DND-41 (cell line): Measurements from ENCODE around the gene G6PD.
"Not testable (repeated sequence)": the region's sequence is repeated elsewhere in the genome, so short reads cannot be mapped to it uniquely, and the experiment has no call there.

Source experiments
- ATAC-seq: fragments of 200-7000 bp; cut with Tn5 transposase; 3 replicates; pipeline ENCODE4 v1.9.1; 2021; ENCODE audit warnings: low read depth; ENCODE audit not compliant: insufficient read depth
- DNase-seq: peaks from one replicate; pipeline ENCODE4 v3.0.0-alpha.2; 2020
- H2AFZ ChIP-seq: 2 replicates; pipeline ENCODE4 v1.6.0; 2012; ENCODE audit warnings: low read depth, low read length
- H3K27ac ChIP-seq: 2 replicates; pipeline ENCODE4 v1.5.1; 2012; ENCODE audit warnings: low read length, inconsistent platforms
- H3K27me3 ChIP-seq: fragments of 200-600 bp; sonication (generic); 2 replicates; pipeline ENCODE4 v1.6.0; 2012; ENCODE audit warnings: low read length, mild to moderate bottlenecking, inconsistent platforms; ENCODE audit not compliant: insufficient read depth, poor library complexity
- H3K36me3 ChIP-seq: 2 replicates; pipeline ENCODE4 v1.5.1; 2012; ENCODE audit warnings: low read length, inconsistent platforms; ENCODE audit not compliant: insufficient read depth
- H3K4me1 ChIP-seq: 2 replicates; pipeline ENCODE4 v1.5.1; 2012; ENCODE audit warnings: mild to moderate bottlenecking, low read length; ENCODE audit not compliant: insufficient read depth
- H3K4me2 ChIP-seq: 2 replicates; pipeline ENCODE4 v1.6.0; 2012; ENCODE audit warnings: mild to moderate bottlenecking, moderate library complexity, low read length, inconsistent platforms; ENCODE audit not compliant: insufficient read depth
- H3K4me3 ChIP-seq, 2 experiments: fragments of 200-600 bp in 1 of 2; shearing (Covaris generic) in 1 of 2; 2 replicates each; pipeline ENCODE4 v1.5.1; 2012 to 2016; ENCODE audit warnings: inconsistent platforms in 2 of 2, low read length in 2 of 2, mild to moderate bottlenecking in 2 of 2, low read depth in 1 of 2, moderate library complexity in 1 of 2
- H3K79me2 ChIP-seq: 2 replicates; pipeline ENCODE4 v1.6.0; 2012; ENCODE audit warnings: low read length, inconsistent platforms; ENCODE audit not compliant: insufficient read depth
- H3K9ac ChIP-seq: 2 replicates; pipeline ENCODE4 v1.6.0; 2012; ENCODE audit warnings: low read depth, mild to moderate bottlenecking, inconsistent platforms, low read length, moderate library complexity
- H3K9me3 ChIP-seq: 2 replicates; pipeline ENCODE4 v1.5.1; 2012; ENCODE audit warnings: low read length, moderate library complexity, mild to moderate bottlenecking, inconsistent platforms; ENCODE audit not compliant: insufficient read depth, severe bottlenecking
- H4K20me1 ChIP-seq: 2 replicates; pipeline ENCODE4 v1.6.0; 2012; ENCODE audit warnings: low read length; ENCODE audit not compliant: insufficient read depth
- CTCF ChIP-seq: IDR thresholded peaks from 2 replicates; pipeline ENCODE4 v1.5.1; 2012; ENCODE audit warnings: borderline replicate concordance, low read length, moderate library complexity, mild to moderate bottlenecking; ENCODE audit not compliant: poor library complexity, severe bottlenecking; ENCODE audit errors: extremely low read depth
- EZH2 ChIP-seq: IDR thresholded peaks from 3 replicates; pipeline ENCODE4 v1.6.1; 2012; ENCODE audit warnings: borderline replicate concordance, low read depth, mild to moderate bottlenecking, moderate library complexity, low read length, inconsistent platforms; ENCODE audit not compliant: severe bottlenecking

The G6PD gene

GRCh38 chrX:154506483-154507332, 39.9 kb downstream of the G6PD start:
- no peak overlapping the region for H3K4me3 ChIP-seq
- no peaks in the 10 kb centered on the region for H4K20me1 ChIP-seq
- H3K36me3 ChIP-seq = peaks cover 22% of the 10 kb centered on the region
- ATAC-seq (no peak), DNase-seq (no peak)
- no peak overlapping the region for H3K9ac ChIP-seq
- no peak for TF ChIP-seq EZH2
- TF ChIP-seq CTCF = no peak
- H3K9me3 ChIP-seq = no peaks in the 10 kb centered on the region
- no peaks in the 10 kb centered on the region for H3K27me3 ChIP-seq
- no peak overlapping the region for H3K4me2 ChIP-seq
- no peak overlapping the region for H2AFZ ChIP-seq
- peaks cover 2% of the 10 kb centered on the region; the same call in 1 of the 2 replicates for H3K4me1 ChIP-seq
- H3K27ac ChIP-seq = no peak overlapping the region
- H3K79me2 ChIP-seq = no peaks in the 10 kb centered on the region

- Histone ChIP-seq H4K20me1 (no peaks in the 10 kb centered on the region), H3K9me3 (no peaks in the 10 kb centered on the region), H3K9ac (no peak overlapping the region), H3K4me3 (no peak overlapping the region), H3K79me2 (no peaks in the 10 kb centered on the region), H3K36me3 (peaks cover 22% of the 10 kb centered on the region), H3K4me1 (no peaks in the 10 kb centered on the region), H2AFZ (no peak overlapping the region), H3K27me3 (no peaks in the 10 kb centered on the region), H3K4me2 (no peak overlapping the region), H3K27ac (no peak overlapping the region)
- TF ChIP-seq CTCF (no peak), EZH2 (no peak)
- ATAC-seq = no peak
- no peak for DNase-seq
These were observed 40.9 kb downstream of the G6PD start for GRCh38 chrX:154505734-154506133.

- Histone ChIP-seq H3K79me2 (no peaks in the 10 kb centered on the region), H3K27ac (no peak overlapping the region), H3K9ac (no peak overlapping the region), H3K4me2 (no peak overlapping the region), H4K20me1 (no peaks in the 10 kb centered on the region), H3K27me3 (no peaks in the 10 kb centered on the region), H2AFZ (no peak overlapping the region), H3K4me3 (no peak overlapping the region), H3K9me3 (no peaks in the 10 kb centered on the region), H3K36me3 (peaks cover 19% of the 10 kb centered on the region; the same call in 1 of the 2 replicates), H3K4me1 (no peaks in the 10 kb centered on the region)
- ATAC-seq (no peak), DNase-seq (no peak)
- TF ChIP-seq CTCF (no peak), EZH2 (no peak)
These were observed 43.7 kb downstream of the G6PD start for GRCh38 chrX:154502989-154503388.

GRCh38 chrX:154502098-154502497, 44.5 kb downstream of the G6PD start:
- no peak for DNase-seq
- TF ChIP-seq EZH2 (no peak), CTCF (no peak)
- Histone ChIP-seq H3K9ac (no peak overlapping the region), H3K79me2 (no peaks in the 10 kb centered on the region), H3K4me1 (no peaks in the 10 kb centered on the region), H3K27ac (no peak overlapping the region), H3K9me3 (no peaks in the 10 kb centered on the region), H2AFZ (no peak overlapping the region), H4K20me1 (no peaks in the 10 kb centered on the region), H3K4me2 (no peak overlapping the region), H3K36me3 (peaks cover 17% of the 10 kb centered on the region; the same call in 1 of the 2 replicates), H3K27me3 (no peaks in the 10 kb centered on the region), H3K4me3 (no peak overlapping the region)
- ATAC-seq = no peak

GRCh38 chrX:154501423-154501822, 45.2 kb downstream of the G6PD start:
- not testable (repeated sequence) for H3K4me3 ChIP-seq, DNase-seq, H3K9ac ChIP-seq, H3K9me3 ChIP-seq, ATAC-seq, H3K79me2 ChIP-seq, H3K27me3 ChIP-seq, H3K4me1 ChIP-seq, H3K4me2 ChIP-seq, H4K20me1 ChIP-seq, H3K27ac ChIP-seq, H2AFZ ChIP-seq
- peaks cover 11% of the 10 kb centered on the region; the same call in 1 of the 2 replicates for H3K36me3 ChIP-seq
